Thymus (tissue), 11 donors: ENCODE measurements around the gene PTGES. TPM values are rescaled to one million over a fixed set of nuclear protein-coding genes. Genes with fewer than 3 reads are reported as not detected.

Source experiments
- DNase-seq, 9 donors: peaks; one replicate each; pipeline ENCODE4 v3.0.0-alpha.2; 2013; ENCODE audit warnings: low spot score in 9 of 9, low read depth in 6 of 9, missing footprints in 1 of 9
- H3K27ac ChIP-seq, 2 donors: one replicate each; pipeline ENCODE4 v1.5.1; 2013; ENCODE audit warnings: control low read depth in 1 of 2, low read depth in 1 of 2, low read length in 1 of 2, mild to moderate bottlenecking in 1 of 2, moderate library complexity in 1 of 2
- H3K27me3 ChIP-seq, 2 donors: one replicate each; pipeline ENCODE4 v1.5.1; 2013; ENCODE audit warnings: low read length in 1 of 2; ENCODE audit not compliant: control insufficient read depth in 2 of 2, insufficient read depth in 1 of 2
- H3K36me3 ChIP-seq, 2 donors: one replicate each; pipeline ENCODE4 v1.5.1; 2013; ENCODE audit warnings: low read length in 1 of 2, mild to moderate bottlenecking in 1 of 2, moderate library complexity in 1 of 2; ENCODE audit not compliant: control insufficient read depth in 2 of 2, insufficient read depth in 2 of 2
- H3K4me1 ChIP-seq, 2 donors: one replicate each; pipeline ENCODE4 v1.5.1; 2013; ENCODE audit warnings: low read length in 2 of 2; ENCODE audit not compliant: control insufficient read depth in 2 of 2, insufficient read depth in 2 of 2
- H3K4me3 ChIP-seq, 2 donors: one replicate each; pipeline ENCODE4 v1.5.1; 2013; ENCODE audit warnings: low read length in 2 of 2, control low read depth in 1 of 2, mild to moderate bottlenecking in 1 of 2
- H3K9me3 ChIP-seq, 2 donors: one replicate each; pipeline ENCODE4 v1.5.1; 2013; ENCODE audit warnings: low read length in 1 of 2, mild to moderate bottlenecking in 1 of 2; ENCODE audit not compliant: control insufficient read depth in 2 of 2, insufficient read depth in 1 of 2
- WGBS: extraction: QIAGEN DNeasy Blood & Tissue Kit; methylation state at CpG from one replicate; pipeline ENCODE4 v1.1.7; 2013; 5-methylcytosine and 5-hydroxymethylcytosine counted together
- polyA plus RNA-seq: library from polyadenylated mRNA; stranded (reverse); fragments of 200-250 nt; gene quantifications from one replicate; pipeline ENCODE4 v1.2.3, GENCODE V29; 2013
- total RNA-seq: library from RNA; stranded (reverse); fragments of 120-200 nt; gene quantifications from one replicate; pipeline ENCODE4 v1.2.4, GENCODE V29; 2013
- donor health status: healthy.

PTGES gene
- total and polyA plus RNA-seq, 2 donors, result 7.8 to 11.1 TPM

- Histone ChIP-seq H3K4me1 (no peaks in the 10 kb centered on the region), H3K27me3 (peaks cover 0 to 27% of the 10 kb centered on the region in 2 donors), H3K36me3 (no peaks in the 10 kb centered on the region), H3K27ac (no peak overlapping the region), H3K4me3 (no peak overlapping the region), H3K9me3 (no peaks in the 10 kb centered on the region)
- DNase-seq, result no peak
- WGBS, result 94% methylated on average over 25 of the region's 25 CpGs
Measured at GRCh38 chr9:129720865-129721545, 31.8 kb downstream of the PTGES start.

DNA sequence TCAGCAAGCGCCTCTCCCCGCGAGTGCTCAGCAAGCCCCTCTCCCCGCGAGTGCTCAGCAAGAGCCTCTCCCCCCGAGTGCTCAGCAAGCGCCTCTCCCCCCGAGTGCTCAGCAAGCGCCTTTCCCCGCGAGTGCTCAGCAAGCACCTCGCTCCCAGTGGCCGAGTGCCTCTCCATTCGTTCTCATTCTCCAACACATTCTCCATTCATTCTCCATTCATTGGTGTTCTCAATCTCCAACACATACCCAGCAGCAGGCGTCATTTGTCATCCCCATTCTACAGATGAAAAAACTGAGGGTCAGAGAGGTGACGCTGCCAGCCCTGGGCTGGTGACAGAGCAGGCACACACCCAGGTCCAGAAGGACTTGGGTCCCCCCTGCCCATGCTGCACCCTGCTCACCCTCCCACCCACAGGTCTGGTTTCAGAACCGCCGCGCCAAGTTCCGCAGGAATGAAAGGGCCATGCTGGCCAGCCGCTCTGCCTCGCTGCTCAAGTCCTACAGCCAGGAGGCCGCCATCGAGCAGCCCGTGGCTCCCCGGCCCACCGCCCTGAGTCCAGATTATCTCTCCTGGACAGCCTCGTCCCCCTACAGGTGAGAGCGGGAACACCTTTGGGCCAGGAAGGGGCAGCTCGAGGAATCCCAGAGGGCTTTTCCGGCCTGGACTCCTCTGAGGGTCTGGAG lies 32.5 kb downstream of the PTGES start:
- peaks cover 0 to 20% of the 10 kb centered on the region in 2 donors for H3K27me3 ChIP-seq
- no peaks in the 10 kb centered on the region for H3K9me3 ChIP-seq
- no peak overlapping the region for H3K4me3 ChIP-seq
- H3K27ac ChIP-seq, result no peak overlapping the region
- no peaks in the 10 kb centered on the region for H3K4me1 ChIP-seq
- H3K36me3 ChIP-seq, result no peaks in the 10 kb centered on the region
- DNase-seq, result no peak
- 91% methylated on average over 31 of the region's 31 CpGs for WGBS

DNA sequence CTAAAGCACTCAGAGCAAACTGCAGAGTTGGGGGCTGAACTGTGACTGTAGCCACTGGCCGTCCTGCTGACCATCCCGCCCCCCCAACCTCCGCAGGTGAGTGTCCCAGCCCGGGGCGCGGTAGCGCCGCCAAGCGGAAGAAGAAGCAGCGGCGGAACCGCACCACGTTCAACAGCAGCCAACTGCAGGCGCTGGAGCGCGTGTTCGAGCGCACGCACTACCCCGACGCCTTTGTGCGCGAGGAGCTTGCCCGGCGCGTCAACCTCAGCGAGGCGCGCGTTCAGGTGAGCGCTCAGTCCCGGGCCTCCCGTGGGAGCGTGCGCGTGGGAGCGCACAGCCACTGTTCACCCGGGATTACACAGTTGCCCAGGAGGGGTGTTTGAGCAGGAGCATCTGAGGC lies 33.7 kb downstream of the PTGES start:
- no peak for DNase-seq
- H3K27me3 ChIP-seq, result peaks cover 0 to 23% of the 10 kb centered on the region in 2 donors
- H3K9me3 ChIP-seq, result no peaks in the 10 kb centered on the region
- no peak overlapping the region for H3K4me3 ChIP-seq
- WGBS, result 78% methylated on average over 38 of the region's 38 CpGs
- H3K4me1 ChIP-seq, result no peaks in the 10 kb centered on the region
- H3K27ac ChIP-seq, result no peak overlapping the region
- no peaks in the 10 kb centered on the region for H3K36me3 ChIP-seq

DNA sequence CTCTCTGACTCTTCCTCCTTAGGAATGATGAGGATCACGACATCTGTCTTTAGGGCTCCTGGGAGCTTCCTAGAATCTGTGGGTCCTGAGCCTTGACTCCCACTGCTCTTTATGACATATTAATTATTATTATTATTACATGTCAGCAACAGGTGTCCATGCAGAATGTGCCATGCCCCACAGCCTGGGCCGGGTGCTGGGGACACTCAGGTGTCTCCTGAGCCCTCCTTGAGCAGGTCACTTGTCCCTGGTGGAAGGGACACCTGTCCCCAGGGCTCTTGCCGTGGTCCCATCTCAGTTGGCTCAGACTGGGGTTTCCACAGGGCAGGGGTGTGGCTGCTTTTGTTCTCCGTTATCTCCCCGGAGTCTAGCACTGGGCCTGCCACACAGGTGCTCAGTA lies 34.2 kb downstream of the PTGES start:
- 92% methylated on average over 5 of the region's 5 CpGs for WGBS
- Histone ChIP-seq H3K36me3 (no peaks in the 10 kb centered on the region), H3K4me3 (no peak overlapping the region), H3K27me3 (peaks cover 0 to 23% of the 10 kb centered on the region in 2 donors), H3K27ac (no peak overlapping the region), H3K9me3 (no peaks in the 10 kb centered on the region), H3K4me1 (no peaks in the 10 kb centered on the region)
- DNase-seq, result no peak

DNA sequence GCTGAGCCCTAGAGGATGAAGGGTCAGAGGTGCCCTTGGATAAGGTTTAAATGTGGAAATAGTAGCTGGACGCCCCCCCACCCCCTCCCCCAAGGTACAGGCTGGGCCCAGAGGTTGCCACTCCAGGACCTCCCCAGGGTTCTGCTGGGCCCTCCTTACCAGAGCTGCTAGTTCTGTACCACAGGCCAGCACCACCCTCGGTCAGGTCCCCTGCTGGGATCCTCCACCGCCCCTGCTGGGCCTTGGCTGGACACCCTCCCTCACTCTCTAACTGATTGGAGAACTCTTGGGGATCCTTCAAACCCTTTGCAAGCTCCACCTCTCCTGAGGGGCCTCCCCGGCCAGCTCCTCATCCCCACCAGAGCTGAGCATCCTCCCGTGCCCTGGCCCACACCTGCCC lies 34.9 kb downstream of the PTGES start:
- Histone ChIP-seq H3K27me3 (peaks cover 0 to 26% of the 10 kb centered on the region in 2 donors), H3K27ac (no peak overlapping the region), H3K9me3 (no peaks in the 10 kb centered on the region), H3K36me3 (no peaks in the 10 kb centered on the region), H3K4me1 (peaks cover 0 to under 1% of the 10 kb centered on the region in 2 donors), H3K4me3 (no peak overlapping the region)
- DNase-seq, result no peak
- 95% methylated on average over 5 of the region's 5 CpGs for WGBS

- no peak for DNase-seq
- Histone ChIP-seq H3K4me3 (no peak overlapping the region), H3K27ac (no peak overlapping the region), H3K36me3 (no peaks in the 10 kb centered on the region), H3K9me3 (no peaks in the 10 kb centered on the region), H3K4me1 (peaks cover 0 to 13% of the 10 kb centered on the region in 2 donors), H3K27me3 (peaks cover 5 to 42% of the 10 kb centered on the region in 2 donors)
- 90% methylated on average over 5 of the region's 5 CpGs for WGBS
Measured at GRCh38 chr9:129716091-129716490, 36.8 kb downstream of the PTGES start.

- H3K36me3 ChIP-seq, result no peaks in the 10 kb centered on the region
- DNase-seq, result no peak
- peaks cover 5 to 53% of the 10 kb centered on the region in 2 donors for H3K27me3 ChIP-seq
- 82% methylated on average over 15 of the region's 15 CpGs for WGBS
- H3K4me1 ChIP-seq, result peaks cover 0 to 13% of the 10 kb centered on the region in 2 donors
- no peaks in the 10 kb centered on the region for H3K9me3 ChIP-seq
- H3K27ac ChIP-seq, result no peak overlapping the region
- no peak overlapping the region for H3K4me3 ChIP-seq
Measured at GRCh38 chr9:129714511-129715061, 38.3 kb downstream of the PTGES start.

- Histone ChIP-seq H3K9me3 (no peaks in the 10 kb centered on the region), H3K27ac (no peak overlapping the region), H3K36me3 (no peaks in the 10 kb centered on the region), H3K4me3 (no peak overlapping the region), H3K4me1 (peaks cover 0 to 13% of the 10 kb centered on the region in 2 donors), H3K27me3 (peaks cover 5 to 48% of the 10 kb centered on the region in 2 donors)
- DNase-seq, result no peak
- 91% methylated on average over 10 of the region's 10 CpGs for whole genome bisulfite sequencing
Measured at GRCh38 chr9:129713402-129713679, 39.5 kb downstream of the PTGES start.

- H3K36me3 ChIP-seq, result no peaks in the 10 kb centered on the region
- H3K27me3 ChIP-seq, result peaks cover 5 to 44% of the 10 kb centered on the region in 2 donors
- peaks cover 0 to 13% of the 10 kb centered on the region in 2 donors for H3K4me1 ChIP-seq
- no peak overlapping the region for H3K4me3 ChIP-seq
- WGBS, result 38% methylated on average over 26 of the region's 26 CpGs
- DNase-seq, result no peak
- H3K9me3 ChIP-seq, result no peaks in the 10 kb centered on the region
- no peak overlapping the region for H3K27ac ChIP-seq
Measured at GRCh38 chr9:129712634-129713401, 40.0 kb downstream of the PTGES start.
